Smooth muscle cell (in vitro differentiated cells): ENCODE data around the gene ATP1A2. TPM values are rescaled to one million over a fixed set of nuclear protein-coding genes. Genes with fewer than 3 reads are reported as not detected.
A peak's percentile ranks its signal among the peaks of the same experiment; 100 is the strongest.

ENCODE experiments used
- DNase-seq: peaks from one replicate; lab custom pipeline; 2025; ENCODE audit not compliant: unreplicated experiment; lab: John Stamatoyannopoulos, UW
- H2AFZ ChIP-seq: fragments of 200-600 bp; sonication (generic); 2 replicates; pipeline ENCODE4 v1.6.0; 2016; ENCODE audit warnings: antibody characterized with exemption, low read depth, mild to moderate bottlenecking
- H3F3A ChIP-seq: fragments of 200-600 bp; sonication (generic); 2 replicates; pipeline ENCODE4 v1.6.0; 2017; ENCODE audit warnings: antibody characterized with exemption, low read depth
- H3K27ac ChIP-seq: fragments of 200-600 bp; sonication (generic); 2 replicates; pipeline ENCODE4 v1.5.1; 2016; ENCODE audit warnings: low read depth, mild to moderate bottlenecking
- H3K27me3 ChIP-seq: fragments of 200-600 bp; sonication (generic); 2 replicates; pipeline ENCODE4 v1.6.1; 2016; ENCODE audit warnings: low read depth, mild to moderate bottlenecking
- H3K36me3 ChIP-seq: fragments of 200-600 bp; sonication (generic); 2 replicates; pipeline ENCODE4 v1.5.1; 2016; ENCODE audit warnings: low read depth
- H3K4me1 ChIP-seq: fragments of 200-600 bp; sonication (generic); 2 replicates; pipeline ENCODE4 v1.5.1; 2016; ENCODE audit warnings: low read depth
- H3K4me2 ChIP-seq: fragments of 200-600 bp; sonication (generic); 2 replicates; pipeline ENCODE4 v1.6.0; 2016; ENCODE audit warnings: mild to moderate bottlenecking
- H3K4me3 ChIP-seq: fragments of 200-600 bp; sonication (generic); 2 replicates; pipeline ENCODE4 v1.5.1; 2016; ENCODE audit warnings: mild to moderate bottlenecking
- H3K79me2 ChIP-seq: fragments of 200-600 bp; sonication (generic); 2 replicates; pipeline ENCODE4 v1.6.0; 2016; ENCODE audit warnings: low read depth, mild to moderate bottlenecking
- H3K9ac ChIP-seq: fragments of 200-600 bp; sonication (generic); 2 replicates; pipeline ENCODE4 v1.6.0; 2016; ENCODE audit warnings: low read depth
- H3K9me3 ChIP-seq: fragments of 200-600 bp; sonication (generic); replicated peaks from 2 replicates; pipeline ENCODE4 v1.5.1; 2016; ENCODE audit warnings: low read depth
- H4K20me1 ChIP-seq: fragments of 200-600 bp; sonication (generic); 2 replicates; pipeline ENCODE4 v1.6.0; 2016; ENCODE audit warnings: low read depth
- WGBS: methylation state at CpG from one replicate; pipeline ENCODE4 v1.1.7; 2016; ENCODE audit warnings: low lambda C conversion rate; 5-methylcytosine and 5-hydroxymethylcytosine counted together
- polyA plus RNA-seq: library from polyadenylated mRNA; unstranded; fragments of >200 nt; fragmentation: Nextera tagmentation; extraction: Ambion mirVana; gene quantifications from 2 replicates; pipeline ENCODE4 v1.2.1, GENCODE V29; 2016
- total RNA-seq: library from RNA; depleted of rRNA; stranded (reverse); fragments of >200 nt; gene quantifications from 2 replicates; pipeline ENCODE4 v1.2.3, GENCODE V29; 2014
- TF ChIP-seq, protein P1 (sequence below): fragments of 200-600 bp; sonication (generic); IDR thresholded peaks from 2 replicates; pipeline ENCODE4 v1.5.1; 2017; ENCODE audit warnings: borderline replicate concordance, mild to moderate bottlenecking, antibody characterized with exemption; ENCODE audit not compliant: insufficient read depth, poor library complexity, severe bottlenecking

The ATP1A2 gene
- total and polyA plus RNA-seq, 2 experiments from 2014 or later: not detected

DNA sequence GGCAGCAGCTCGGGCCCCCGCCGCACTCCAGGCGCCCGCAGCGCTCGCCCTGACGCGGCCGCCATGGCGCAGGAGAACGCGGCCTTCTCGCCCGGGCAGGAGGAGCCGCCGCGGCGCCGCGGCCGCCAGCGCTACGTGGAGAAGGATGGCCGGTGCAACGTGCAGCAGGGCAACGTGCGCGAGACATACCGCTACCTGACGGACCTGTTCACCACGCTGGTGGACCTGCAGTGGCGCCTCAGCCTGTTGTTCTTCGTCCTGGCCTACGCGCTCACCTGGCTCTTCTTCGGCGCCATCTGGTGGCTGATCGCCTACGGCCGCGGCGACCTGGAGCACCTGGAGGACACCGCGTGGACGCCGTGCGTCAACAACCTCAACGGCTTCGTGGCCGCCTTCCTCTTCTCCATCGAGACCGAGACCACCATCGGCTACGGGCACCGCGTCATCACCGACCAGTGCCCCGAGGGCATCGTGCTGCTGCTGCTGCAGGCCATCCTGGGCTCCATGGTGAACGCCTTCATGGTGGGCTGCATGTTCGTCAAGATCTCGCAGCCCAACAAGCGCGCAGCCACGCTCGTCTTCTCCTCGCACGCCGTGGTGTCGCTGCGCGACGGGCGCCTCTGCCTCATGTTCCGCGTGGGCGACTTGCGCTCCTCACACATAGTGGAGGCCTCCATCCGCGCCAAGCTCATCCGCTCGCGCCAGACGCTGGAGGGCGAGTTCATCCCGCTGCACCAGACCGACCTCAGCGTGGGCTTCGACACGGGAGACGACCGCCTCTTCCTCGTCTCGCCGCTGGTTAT is 31.4 kb upstream of the ATP1A2 start:
- 39% methylated on average over 95 of the region's 96 CpGs for whole genome bisulfite sequencing
- Histone ChIP-seq H3K4me2 (peak overlapping the region; percentile 82), H3K36me3 (no peaks in the 10 kb centered on the region), H2AFZ (no peak overlapping the region), H4K20me1 (no peaks in the 10 kb centered on the region), H3F3A (no peaks in the 10 kb centered on the region), H3K79me2 (no peaks in the 10 kb centered on the region), H3K4me3 (peak overlapping the region; percentile 35), H3K27me3 (peaks cover 63% of the 10 kb centered on the region), H3K27ac (no peak overlapping the region), H3K9me3 (no peaks in the 10 kb centered on the region), H3K9ac (no peak overlapping the region), H3K4me1 (no peaks in the 10 kb centered on the region)
- TF ChIP-seq, protein P1, sequence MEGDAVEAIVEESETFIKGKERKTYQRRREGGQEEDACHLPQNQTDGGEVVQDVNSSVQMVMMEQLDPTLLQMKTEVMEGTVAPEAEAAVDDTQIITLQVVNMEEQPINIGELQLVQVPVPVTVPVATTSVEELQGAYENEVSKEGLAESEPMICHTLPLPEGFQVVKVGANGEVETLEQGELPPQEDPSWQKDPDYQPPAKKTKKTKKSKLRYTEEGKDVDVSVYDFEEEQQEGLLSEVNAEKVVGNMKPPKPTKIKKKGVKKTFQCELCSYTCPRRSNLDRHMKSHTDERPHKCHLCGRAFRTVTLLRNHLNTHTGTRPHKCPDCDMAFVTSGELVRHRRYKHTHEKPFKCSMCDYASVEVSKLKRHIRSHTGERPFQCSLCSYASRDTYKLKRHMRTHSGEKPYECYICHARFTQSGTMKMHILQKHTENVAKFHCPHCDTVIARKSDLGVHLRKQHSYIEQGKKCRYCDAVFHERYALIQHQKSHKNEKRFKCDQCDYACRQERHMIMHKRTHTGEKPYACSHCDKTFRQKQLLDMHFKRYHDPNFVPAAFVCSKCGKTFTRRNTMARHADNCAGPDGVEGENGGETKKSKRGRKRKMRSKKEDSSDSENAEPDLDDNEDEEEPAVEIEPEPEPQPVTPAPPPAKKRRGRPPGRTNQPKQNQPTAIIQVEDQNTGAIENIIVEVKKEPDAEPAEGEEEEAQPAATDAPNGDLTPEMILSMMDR: peak; percentile 65
- DNase-seq: no peak

DNA sequence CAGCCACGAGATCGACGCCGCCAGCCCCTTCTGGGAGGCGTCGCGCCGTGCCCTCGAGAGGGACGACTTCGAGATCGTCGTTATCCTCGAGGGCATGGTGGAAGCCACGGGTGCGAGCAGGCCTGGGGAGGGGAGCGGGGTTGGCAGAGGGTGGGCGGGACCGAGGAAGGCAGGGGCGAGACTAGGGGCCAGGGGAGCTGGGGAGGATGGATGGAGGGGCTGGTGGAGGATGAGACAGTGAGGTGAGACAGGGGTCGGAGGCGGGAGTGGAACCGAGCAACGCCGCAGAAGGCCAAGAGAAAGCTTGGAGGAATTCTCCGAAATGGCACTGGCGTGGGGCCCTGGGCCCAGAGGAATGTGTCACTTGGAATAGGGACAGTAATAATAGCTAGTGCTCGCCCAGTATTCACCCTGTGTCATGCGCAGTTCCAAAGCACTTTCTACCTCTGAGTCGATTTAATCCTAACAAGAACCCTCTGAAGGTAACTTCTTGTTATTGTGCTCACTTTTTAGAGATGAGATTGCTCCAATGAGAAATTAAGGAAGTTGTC is 30.7 kb upstream of the ATP1A2 start:
- Histone ChIP-seq H3K4me2 (no peak overlapping the region), H3K9me3 (no peaks in the 10 kb centered on the region), H3K4me3 (no peak overlapping the region), H3K9ac (no peak overlapping the region), H4K20me1 (no peaks in the 10 kb centered on the region), H3K4me1 (no peaks in the 10 kb centered on the region), H3F3A (no peaks in the 10 kb centered on the region), H3K27ac (no peak overlapping the region), H3K79me2 (no peaks in the 10 kb centered on the region), H2AFZ (no peak overlapping the region), H3K27me3 (peaks cover 57% of the 10 kb centered on the region), H3K36me3 (no peaks in the 10 kb centered on the region)
- TF ChIP-seq, protein P1: no peak
- WGBS: 97% methylated on average over 18 of the region's 30 CpGs
- no peak for DNase-seq

DNA sequence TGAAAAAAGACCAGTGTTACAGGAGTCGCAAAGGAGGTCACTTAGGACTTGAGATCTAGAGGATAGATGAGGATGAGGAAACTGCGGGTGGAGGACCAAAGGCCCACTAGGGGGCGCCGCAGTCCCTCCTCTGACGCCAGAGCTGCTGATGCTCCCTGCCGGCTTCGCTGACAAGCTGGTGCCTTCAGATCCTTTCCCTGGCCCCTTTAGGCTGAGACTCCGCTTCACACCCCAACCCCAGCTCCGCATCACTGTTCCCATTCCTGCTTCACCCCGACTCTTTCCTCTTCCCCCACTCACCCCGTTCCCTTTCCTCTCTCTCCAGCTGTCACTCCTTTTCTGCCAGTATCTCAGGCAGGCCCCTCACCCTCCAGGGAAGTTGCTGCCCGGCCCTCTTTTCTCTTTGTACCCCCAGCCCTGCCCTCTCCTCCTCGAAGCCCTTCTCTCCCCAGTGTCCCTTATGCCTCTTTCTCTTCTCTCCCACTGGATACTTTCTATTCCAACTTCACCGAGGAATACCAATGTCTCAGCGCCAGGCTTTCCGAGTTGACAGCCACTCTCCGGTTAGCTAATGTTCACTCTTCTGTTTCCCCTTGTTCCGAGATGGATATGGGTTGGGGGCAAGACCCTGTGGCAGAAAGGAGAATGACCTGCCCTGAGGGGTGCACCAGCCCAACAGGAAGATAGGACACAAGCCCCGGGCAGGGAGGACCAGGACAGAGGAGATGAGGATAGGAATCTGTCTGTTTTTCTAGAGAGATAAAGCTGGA is 29.7 kb upstream of the ATP1A2 start:
- H3K27ac ChIP-seq: no peak overlapping the region
- H3K4me3 ChIP-seq: no peak overlapping the region
- no peaks in the 10 kb centered on the region for H3K36me3 ChIP-seq
- H3F3A ChIP-seq: no peaks in the 10 kb centered on the region
- H4K20me1 ChIP-seq: no peaks in the 10 kb centered on the region
- H3K9me3 ChIP-seq: no peaks in the 10 kb centered on the region
- no peak overlapping the region for H3K4me2 ChIP-seq
- no peaks in the 10 kb centered on the region for H3K4me1 ChIP-seq
- TF ChIP-seq, protein P1: peak; percentile 82
- DNase-seq: peak; percentile 23
- H3K79me2 ChIP-seq: no peaks in the 10 kb centered on the region
- no peak overlapping the region for H3K9ac ChIP-seq
- no peak overlapping the region for H2AFZ ChIP-seq
- WGBS: 54% methylated on average over 16 of the region's 19 CpGs
- peaks cover 46% of the 10 kb centered on the region for H3K27me3 ChIP-seq
